NB4 (cell line): ENCODE data around the gene ATP10A.

Experiments used
- DNase-seq: peaks from one replicate; pipeline ENCODE4 v3.0.0; 2010; ENCODE audit warnings: low read depth
- H3K4me3 ChIP-seq: one replicate; pipeline ENCODE4 v1.5.1; 2011; ENCODE audit warnings: mild to moderate bottlenecking, low read depth, low read length, moderate library complexity
- CTCF ChIP-seq: IDR thresholded peaks from one replicate; pipeline ENCODE4 v1.5.1; 2012; ENCODE audit warnings: low read depth, low read length
- MAX ChIP-seq: IDR thresholded peaks from 2 replicates; pipeline ENCODE4 v1.6.1; 2011; ENCODE audit warnings: low read depth, low read length
- MYC ChIP-seq: IDR thresholded peaks from 2 replicates; pipeline ENCODE4 v1.6.1; 2011; ENCODE audit warnings: low read depth, low read length
- POLR2A ChIP-seq: IDR thresholded peaks from 2 replicates; pipeline ENCODE4 v1.6.1; 2011; ENCODE audit warnings: mild to moderate bottlenecking; ENCODE audit not compliant: insufficient read length; ENCODE audit errors: extremely low read depth

The ATP10A gene

GRCh38 chr15:25728816-25729215 lies 134.3 kb downstream of the ATP10A start:
- TF ChIP-seq MAX (no peak), CTCF (no peak), POLR2A (no peak), MYC (no peak)
- DNase-seq: no peak
- no peak overlapping the region for H3K4me3 ChIP-seq

- no peak for DNase-seq
- no peak overlapping the region for H3K4me3 ChIP-seq
These were observed 135.1 kb downstream of the ATP10A start for GRCh38 chr15:25727867-25728600.

GRCh38 chr15:25727116-25727515 lies 136.0 kb downstream of the ATP10A start:
- no peak overlapping the region for H3K4me3 ChIP-seq
- DNase-seq: no peak
- TF ChIP-seq MAX (no peak), MYC (no peak), POLR2A (no peak), CTCF (no peak)

More at GRCh38 chr15:25727867-25728600, 135.1 kb downstream of the ATP10A start:
- TF ChIP-seq CTCF: no peak
- no peak for TF ChIP-seq POLR2A

GRCh38 chr15:25725758-25726157 lies 137.4 kb downstream of the ATP10A start:
- no peak for TF ChIP-seq POLR2A
- no peak for TF ChIP-seq MAX
- no peak for TF ChIP-seq CTCF
- no peak for TF ChIP-seq MYC
- H3K4me3 ChIP-seq: no peak overlapping the region
- no peak for DNase-seq

- no peak for DNase-seq
- H3K4me3 ChIP-seq: no peak overlapping the region
- no peak for TF ChIP-seq MAX
- no peak for TF ChIP-seq MYC
- no peak for TF ChIP-seq POLR2A
- TF ChIP-seq CTCF: no peak
These were observed 138.2 kb downstream of the ATP10A start for GRCh38 chr15:25724899-25725298.

- TF ChIP-seq MAX (no peak), MYC (no peak), CTCF (no peak), POLR2A (no peak)
- no peak overlapping the region for H3K4me3 ChIP-seq
- no peak for DNase-seq
These were observed 141.5 kb downstream of the ATP10A start for GRCh38 chr15:25721605-25721955.
